Activated CD4-positive, alpha-beta T cell treated with anti-CD3 and anti-CD28 coated beads for 4 hours (primary cell): Measurements from ENCODE around the gene MAGI1.
"Not testable (repeated sequence)": the region's sequence is repeated elsewhere in the genome, so short reads cannot be mapped to it uniquely, and the experiment has no call there.

Experiments
- DNase-seq, 2 donors: peaks; one replicate each; pipeline ENCODE4 v3.0.0-alpha.2; 2020

Gene MAGI1

GRCh38 chr3:66038384-66038725 lies 363 bp downstream of the MAGI1 start:
- no peak for DNase-seq

GRCh38 chr3:66037986-66038369 lies 740 bp downstream of the MAGI1 start:
- DNase-seq, result no peak

GRCh38 chr3:66037330-66037985 lies 1.3 kb downstream of the MAGI1 start:
- no peak for DNase-seq

GRCh38 chr3:66036586-66037148 lies 2.1 kb downstream of the MAGI1 start:
- DNase-seq, result no peak

- DNase-seq, result no peak
These were observed 2.8 kb downstream of the MAGI1 start for GRCh38 chr3:66035763-66036477.

GRCh38 chr3:66033241-66034138 lies 5.2 kb downstream of the MAGI1 start:
- no peak for DNase-seq

- DNase-seq, result no peak
These were observed 7.5 kb downstream of the MAGI1 start for GRCh38 chr3:66031102-66031698.

- no peak for DNase-seq
These were observed 9.3 kb downstream of the MAGI1 start for GRCh38 chr3:66029443-66029842.

- DNase-seq, result no peak
These were observed 9.7 kb downstream of the MAGI1 start for GRCh38 chr3:66029014-66029413.

GRCh38 chr3:66028457-66028856 lies 10.3 kb downstream of the MAGI1 start:
- DNase-seq, result no peak

GRCh38 chr3:66027099-66027498 lies 11.6 kb downstream of the MAGI1 start:
- DNase-seq, result not testable (repeated sequence)

- no peak for DNase-seq
These were observed 14.9 kb downstream of the MAGI1 start for GRCh38 chr3:66023738-66024385.

- no peak for DNase-seq
These were observed 15.5 kb downstream of the MAGI1 start for GRCh38 chr3:66023229-66023628.

- no peak for DNase-seq
These were observed 17.0 kb downstream of the MAGI1 start for GRCh38 chr3:66021731-66022131.

- DNase-seq, result no peak
These were observed 18.8 kb downstream of the MAGI1 start for GRCh38 chr3:66019896-66020295.

- no peak for DNase-seq
These were observed 20.4 kb downstream of the MAGI1 start for GRCh38 chr3:66018057-66019033.

- no peak for DNase-seq
These were observed 21.1 kb downstream of the MAGI1 start for GRCh38 chr3:66017591-66017990.

- DNase-seq, result no peak
These were observed 21.6 kb downstream of the MAGI1 start for GRCh38 chr3:66017084-66017483.

GRCh38 chr3:66015841-66016240 lies 22.9 kb downstream of the MAGI1 start:
- DNase-seq, result no peak

GRCh38 chr3:66014651-66015050 lies 24.1 kb downstream of the MAGI1 start:
- DNase-seq, result no peak

GRCh38 chr3:66014056-66014455 lies 24.7 kb downstream of the MAGI1 start:
- no peak for DNase-seq
